Gastroesophageal sphincter (tissue), 3 donors: ENCODE data around the gene FUT3.

Experiments used
- EP300 ChIP-seq: sonication (generic); formaldehyde crosslinking; IDR thresholded peaks from one replicate; pipeline ENCODE4 v1.6.1; 2017; ENCODE audit warnings: antibody characterized with exemption, mild to moderate bottlenecking
- POLR2A ChIP-seq, 2 donors: fragments of 450-650 bp; IDR thresholded peaks; one replicate each; pipeline ENCODE4 v1.6.1; 2017; ENCODE audit warnings: antibody characterized with exemption in 2 of 2, mild to moderate bottlenecking in 2 of 2, moderate library complexity in 1 of 2
- TF ChIP-seq, protein P1 (sequence below), 4 experiments: fragments of 200-600 bp in 2 of 4; fragments of 450-650 bp in 2 of 4; sonication (generic) in 1 of 4; IDR thresholded peaks; one replicate each; pipeline ENCODE4 v1.5.1; 2017 to 2019; ENCODE audit warnings: antibody characterized with exemption in 4 of 4, mild to moderate bottlenecking in 2 of 4, moderate library complexity in 2 of 4

DNA sequence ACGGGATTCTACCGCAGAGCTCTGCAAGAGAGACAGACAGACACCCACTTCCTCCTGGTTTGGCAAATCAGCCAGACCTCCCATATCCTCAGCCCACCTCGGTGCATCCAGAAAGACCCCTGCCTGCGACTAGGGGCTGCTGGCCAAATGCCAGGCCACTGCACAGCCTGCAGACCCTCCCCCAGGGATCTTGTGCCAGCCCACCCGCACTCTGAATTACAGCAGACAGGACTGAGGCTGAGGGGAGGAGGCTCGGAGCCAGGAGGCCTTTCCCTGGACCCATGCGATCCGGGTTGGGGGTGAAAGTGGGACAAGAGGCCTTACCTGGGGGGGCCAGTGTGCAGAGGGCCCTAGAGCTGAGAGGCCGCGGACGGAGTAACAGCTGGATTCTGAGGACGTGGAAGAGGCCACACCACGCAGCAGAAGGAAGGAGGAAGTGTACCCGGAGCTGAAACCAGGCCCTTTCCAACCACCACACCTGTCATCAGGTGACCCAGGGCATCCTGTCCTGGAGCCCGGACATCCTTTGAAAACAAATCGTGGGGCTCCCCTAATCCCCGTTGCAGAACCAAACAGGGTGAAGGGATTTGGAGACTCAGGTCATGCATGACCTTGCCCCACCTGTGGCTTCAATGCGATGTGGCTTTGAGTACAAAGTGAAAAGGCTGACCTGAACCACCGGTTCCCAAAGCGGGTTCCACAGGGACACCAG, 12.7 kb downstream of the FUT3 start:
- TF ChIP-seq EP300 = no peak
- TF ChIP-seq POLR2A (IDR thresholded peaks at IDR 0.05) = no peak
- TF ChIP-seq, protein P1, sequence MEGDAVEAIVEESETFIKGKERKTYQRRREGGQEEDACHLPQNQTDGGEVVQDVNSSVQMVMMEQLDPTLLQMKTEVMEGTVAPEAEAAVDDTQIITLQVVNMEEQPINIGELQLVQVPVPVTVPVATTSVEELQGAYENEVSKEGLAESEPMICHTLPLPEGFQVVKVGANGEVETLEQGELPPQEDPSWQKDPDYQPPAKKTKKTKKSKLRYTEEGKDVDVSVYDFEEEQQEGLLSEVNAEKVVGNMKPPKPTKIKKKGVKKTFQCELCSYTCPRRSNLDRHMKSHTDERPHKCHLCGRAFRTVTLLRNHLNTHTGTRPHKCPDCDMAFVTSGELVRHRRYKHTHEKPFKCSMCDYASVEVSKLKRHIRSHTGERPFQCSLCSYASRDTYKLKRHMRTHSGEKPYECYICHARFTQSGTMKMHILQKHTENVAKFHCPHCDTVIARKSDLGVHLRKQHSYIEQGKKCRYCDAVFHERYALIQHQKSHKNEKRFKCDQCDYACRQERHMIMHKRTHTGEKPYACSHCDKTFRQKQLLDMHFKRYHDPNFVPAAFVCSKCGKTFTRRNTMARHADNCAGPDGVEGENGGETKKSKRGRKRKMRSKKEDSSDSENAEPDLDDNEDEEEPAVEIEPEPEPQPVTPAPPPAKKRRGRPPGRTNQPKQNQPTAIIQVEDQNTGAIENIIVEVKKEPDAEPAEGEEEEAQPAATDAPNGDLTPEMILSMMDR (IDR thresholded peaks at IDR 0.05) = no peak
